Measurements from ENCODE around the gene BAIAP2. TPM values are rescaled to one million over a fixed set of nuclear protein-coding genes. Genes with fewer than 3 reads are reported as not detected.

BAIAP2 gene
- total and polyA plus RNA-seq, 2 donors from 2014 or later: 44.5 to 45.8 TPM

- H3K4me1 ChIP-seq (ENCODE audit: control insufficient read depth in 2 of 3, insufficient read depth in 2 of 3, low read depth in 1 of 3, low read length in 3 of 3): no peaks in the 10 kb centered on the region
- no peak overlapping the region for H3K4me3 ChIP-seq (ENCODE audit: low read length in 3 of 3)
- intact Hi-C loops (cut with DNase I): no loop called here
- FAIRE-seq (no peak), DNase-seq (no peak)
- no peak overlapping the region for H3K27ac ChIP-seq (ENCODE audit: low read depth in 2 of 2, low read length in 2 of 2)
- no peaks in the 10 kb centered on the region for H3K9me3 ChIP-seq (ENCODE audit: control insufficient read depth in 2 of 3, insufficient read depth in 1 of 3, low read length in 3 of 3)
- H3K36me3 ChIP-seq (ENCODE audit: control insufficient read depth in 2 of 3, insufficient read depth in 3 of 3, low read length in 3 of 3): peaks cover 0 to 3% (median 0%) of the 10 kb centered on the region in 3 donors
- no peaks in the 10 kb centered on the region for H3K27me3 ChIP-seq (ENCODE audit: control insufficient read depth, insufficient read depth, low read length)
- no peak for TF ChIP-seq CTCF (IDR thresholded peaks at IDR 0.05; ENCODE audit: borderline replicate concordance, extremely low read depth, insufficient read depth)
- H3K9ac ChIP-seq (ENCODE audit: low read length in 3 of 3): no peak overlapping the region
These were observed 99.3 kb downstream of the BAIAP2 start for GRCh38 chr17:81134064-81134781.

- Histone ChIP-seq H3K4me1 (ENCODE audit: control insufficient read depth in 2 of 3, insufficient read depth in 2 of 3, low read depth in 1 of 3, low read length in 3 of 3) (no peaks in the 10 kb centered on the region), H3K36me3 (ENCODE audit: control insufficient read depth in 2 of 3, insufficient read depth in 3 of 3, low read length in 3 of 3) (peaks cover 0 to 3% (median 0%) of the 10 kb centered on the region in 3 donors), H3K4me3 (ENCODE audit: low read length in 3 of 3) (no peak overlapping the region), H3K9ac (ENCODE audit: low read length in 3 of 3) (no peak overlapping the region), H3K9me3 (ENCODE audit: control insufficient read depth in 2 of 3, insufficient read depth in 1 of 3, low read length in 3 of 3) (no peaks in the 10 kb centered on the region), H3K27ac (ENCODE audit: low read depth in 2 of 2, low read length in 2 of 2) (no peak overlapping the region), H3K27me3 (ENCODE audit: control insufficient read depth, insufficient read depth, low read length) (no peaks in the 10 kb centered on the region)
- DNase-seq: no peak
- intact Hi-C loops (cut with DNase I): no loop called here
- no peak for FAIRE-seq
- TF ChIP-seq CTCF (IDR thresholded peaks at IDR 0.05; ENCODE audit: borderline replicate concordance, extremely low read depth, insufficient read depth): no peak
These were observed 100.7 kb downstream of the BAIAP2 start for GRCh38 chr17:81135505-81136278.

- Histone ChIP-seq H3K27me3 (ENCODE audit: control insufficient read depth, insufficient read depth, low read length) (no peaks in the 10 kb centered on the region), H3K27ac (ENCODE audit: low read depth in 2 of 2, low read length in 2 of 2) (no peak overlapping the region), H3K4me3 (ENCODE audit: low read length in 3 of 3) (no peak overlapping the region), H3K36me3 (ENCODE audit: control insufficient read depth in 2 of 3, insufficient read depth in 3 of 3, low read length in 3 of 3) (peaks cover 0 to 3% (median 0%) of the 10 kb centered on the region in 3 donors), H3K9me3 (ENCODE audit: control insufficient read depth in 2 of 3, insufficient read depth in 1 of 3, low read length in 3 of 3) (no peaks in the 10 kb centered on the region), H3K9ac (ENCODE audit: low read length in 3 of 3) (no peak overlapping the region), H3K4me1 (ENCODE audit: control insufficient read depth in 2 of 3, insufficient read depth in 2 of 3, low read depth in 1 of 3, low read length in 3 of 3) (no peaks in the 10 kb centered on the region)
- DNase-seq (no peak), FAIRE-seq (no peak)
- TF ChIP-seq CTCF (IDR thresholded peaks at IDR 0.05; ENCODE audit: borderline replicate concordance, extremely low read depth, insufficient read depth): no peak
- intact Hi-C loops (cut with DNase I): no loop called here
These were observed 101.4 kb downstream of the BAIAP2 start for GRCh38 chr17:81136366-81136765.

Measured in kidney (tissue), 14 donors.